HCT116 (cell line): ENCODE measurements around the gene ARIH2. TPM values are rescaled to one million over a fixed set of nuclear protein-coding genes. Genes with fewer than 3 reads are reported as not detected.

Experiments
- ATAC-seq: fragments of 200-7000 bp; cut with Tn5 transposase; 2 replicates; pipeline ENCODE4 v1.9.1; 2020; ENCODE audit warnings: mild to moderate bottlenecking, moderate library complexity
- BruUV-seq: library from RNA; stranded (reverse); fragments of 400-500 nt; replicated peaks from 2 replicates; lab custom pipeline; 2021; lab: Mats Ljungman, UMichigan
- CTCF ChIA-PET: fragments of 300-600 bp; sonication (Branson Sonifier 250); formaldehyde crosslinking; loops from one replicate; lab custom pipeline; 2021; ENCODE audit warnings: antibody characterized with exemption; lab: Charles Lee
- POLR2A ChIA-PET: fragments of 300-600, 350-600 bp; sonication (Branson Sonifier 250); formaldehyde crosslinking; loops from one replicate; lab custom pipeline; 2021; ENCODE audit warnings: antibody characterized with exemption; lab: Charles Lee
- RAD21 ChIA-PET, 2 experiments: fragments of 300-600 bp; sonication (Branson Sonifier 250); formaldehyde crosslinking; loops; one replicate each; lab custom pipeline; 2023; ENCODE audit warnings: low total read pairs in 2 of 2; ENCODE audit not compliant: uncharacterized antibody in 2 of 2, unreplicated experiment in 2 of 2, low non-redundant PET in 1 of 2; lab: Charles Lee
- DNase-seq: peaks from one replicate; pipeline ENCODE4 v3.0.0-alpha.2; 2010; ENCODE audit warnings: low read depth, low spot score
- H2AFZ ChIP-seq: fragments of 200-600 bp; shearing (Covaris generic), sonication (generic); 2 replicates; pipeline ENCODE4 v1.6.1; 2017; ENCODE audit warnings: low read depth, mixed run types, mixed read lengths, antibody characterized with exemption, low read length; ENCODE audit not compliant: poor library complexity, severe bottlenecking
- H3K27ac ChIP-seq: 2 replicates; pipeline ENCODE4 v1.5.1; 2012; ENCODE audit warnings: low read depth, low read length
- H3K27me3 ChIP-seq: fragments of 200-600 bp; sonication (generic); 2 replicates; pipeline ENCODE4 v1.6.1; 2016; ENCODE audit warnings: mixed run types, low read length, mixed read lengths; ENCODE audit not compliant: insufficient read depth
- H3K36me3 ChIP-seq, 2 experiments: fragments of 200-500 bp in 1 of 2; fragments of 200-600 bp in 1 of 2; sonication (Bioruptor generic) in 1 of 2; sonication (generic) in 1 of 2; 2 replicates each; pipeline versions ENCODE4 v1.5.1 to v1.6.1; 2014 to 2016; ENCODE audit warnings: low read length in 2 of 2, inconsistent platforms in 1 of 2, mixed read lengths in 1 of 2, mixed run types in 1 of 2; ENCODE audit not compliant: insufficient read depth in 2 of 2, control insufficient read depth in 1 of 2
- H3K4me1 ChIP-seq, 2 experiments: fragments of 200-600 bp in 1 of 2; sonication (generic) in 1 of 2; 2 replicates each; pipeline versions ENCODE4 v1.5.1 to v1.6.1; 2012 to 2017; ENCODE audit warnings: low read length in 2 of 2, inconsistent platforms in 1 of 2, mild to moderate bottlenecking in 1 of 2, mixed read lengths in 1 of 2, mixed run types in 1 of 2, moderate library complexity in 1 of 2; ENCODE audit not compliant: insufficient read depth in 2 of 2, control insufficient read depth in 1 of 2
- H3K4me2 ChIP-seq: fragments of 200-600 bp; sonication (generic); 2 replicates; pipeline ENCODE4 v1.6.1; 2017; ENCODE audit warnings: mixed run types, low read length, mixed read lengths
- H3K4me3 ChIP-seq, 2 experiments: fragments of 200-600 bp in 1 of 2; sonication (generic) in 1 of 2; replicated peaks in 1 of 2; 2 replicates each; pipeline ENCODE4 v1.5.1; 2011 to 2016; ENCODE audit warnings: low read length in 2 of 2, control low read depth in 1 of 2, low read depth in 1 of 2, mild to moderate bottlenecking in 1 of 2, mixed read lengths in 1 of 2, mixed run types in 1 of 2
- H3K79me2 ChIP-seq: fragments of 200-600 bp; sonication (generic); 2 replicates; pipeline ENCODE4 v1.6.1; 2017; ENCODE audit warnings: mild to moderate bottlenecking, mixed run types, low read length, moderate library complexity, mixed read lengths; ENCODE audit not compliant: insufficient read depth
- H3K9ac ChIP-seq: fragments of 200-600 bp; sonication (generic); 2 replicates; pipeline ENCODE4 v1.6.1; 2016; ENCODE audit warnings: low read length, mixed read lengths
- H3K9me2 ChIP-seq: fragments of 200-600 bp; sonication (generic), shearing (Covaris generic); 2 replicates; pipeline ENCODE4 v1.6.1; 2017; ENCODE audit warnings: mixed run types, mild to moderate bottlenecking, moderate library complexity; ENCODE audit not compliant: insufficient read depth
- H3K9me3 ChIP-seq, 2 experiments: fragments of 200-500 bp in 1 of 2; fragments of 200-600 bp in 1 of 2; sonication (Bioruptor generic) in 1 of 2; sonication (generic) in 1 of 2; 2 replicates each; pipeline ENCODE4 v1.6.1; 2014 to 2017; ENCODE audit warnings: low read length in 2 of 2, mixed read lengths in 2 of 2, inconsistent platforms in 1 of 2, low read depth in 1 of 2, mild to moderate bottlenecking in 1 of 2, mixed run types in 1 of 2, moderate library complexity in 1 of 2; ENCODE audit not compliant: control insufficient read depth in 1 of 2, insufficient read depth in 1 of 2
- H4K20me1 ChIP-seq: fragments of 200-600 bp; sonication (generic), shearing (Covaris generic); 2 replicates; pipeline ENCODE4 v1.6.1; 2017; ENCODE audit warnings: mixed run types, mild to moderate bottlenecking, moderate library complexity; ENCODE audit not compliant: insufficient read depth
- EGR1 ChIP-seq: IDR thresholded peaks from 2 replicates; pipeline ENCODE4 v1.6.1; 2012; ENCODE audit warnings: low read depth
- ELF1 ChIP-seq: IDR thresholded peaks from 2 replicates; pipeline ENCODE4 v1.6.1; 2012; ENCODE audit warnings: low read depth, borderline replicate concordance
- EZH2 ChIP-seq: fragments of 200-600 bp; sonication (generic); IDR thresholded peaks from 2 replicates; pipeline ENCODE4 v1.6.1; 2017; ENCODE audit warnings: antibody characterized with exemption, mixed run types
- SP1 ChIP-seq: IDR thresholded peaks from 2 replicates; pipeline ENCODE4 v1.6.1; 2012; ENCODE audit warnings: low read depth
- ZBTB33 ChIP-seq: IDR thresholded peaks from 2 replicates; pipeline ENCODE4 v1.6.1; 2011; ENCODE audit warnings: mild to moderate bottlenecking, low read length, moderate library complexity; ENCODE audit not compliant: insufficient replicate concordance; ENCODE audit errors: extremely low read depth
- intact Hi-C: fragments of 100-400 bp; cut with micrococcal nuclease; formaldehyde crosslinking; loops from 2 replicates; pipeline ENCODE4 v1.10.0; 2022
- total RNA-seq: library from RNA; stranded (reverse); gene quantifications from one replicate; pipeline ENCODE4 v1.2.1, GENCODE V29; 2021; ENCODE audit not compliant: unreplicated experiment

The ARIH2 gene
- total RNA-seq, 1 experiment from 2014 or later: 105 TPM

- CTCF ChIA-PET: interaction anchor here (1.1 kb wide), 1 partner anchor 184 kb away, joined by 3 read pairs; no protein-coding TSS in a partner anchor
- no peak for TF ChIP-seq EZH2
- TF ChIP-seq SP1: no peak
- no peak for TF ChIP-seq ELF1
- TF ChIP-seq, all 23 proteins: peak for 0
- H3K4me2 ChIP-seq: no peak overlapping the region
- 0 out of 4 replicates have a peak, but pooled peaks cover 0 to 4% of the 10 kb centered on the region in 2 experiments for H3K4me1 ChIP-seq
- no peak overlapping the region for H2AFZ ChIP-seq
- no peak overlapping the region for H3K27ac ChIP-seq
- no peak overlapping the region for H3K4me3 ChIP-seq
- H4K20me1 ChIP-seq: peaks cover 10% of the 10 kb centered on the region; the same call in 1 of the 2 replicates
- no peaks in the 10 kb centered on the region for H3K27me3 ChIP-seq
- ChIA-PET POLR2A (no interaction called here), RAD21 (no interaction called here)
- H3K9me2 ChIP-seq: no peaks in the 10 kb centered on the region
- ATAC-seq (no peak), DNase-seq (no peak)
- peaks cover 89% of the 10 kb centered on the region for H3K79me2 ChIP-seq
- 0 out of 4 replicates have a peak, but pooled peaks cover 5 to 7% of the 10 kb centered on the region in 2 experiments for H3K36me3 ChIP-seq
- H3K9ac ChIP-seq: no peak overlapping the region
- H3K9me3 ChIP-seq: no peaks in the 10 kb centered on the region
- BruUV-seq: no TSS peak
- intact Hi-C loops: loop anchor here (5.0 kb wide), 1 partner anchor 263 kb away; the partner anchor contains the start of gene NCKIPSD
Measured at GRCh38 chr3:48950051-48950450, 31.4 kb downstream of the ARIH2 start.

GRCh38 chr3:48951764-48952163 lies 33.1 kb downstream of the ARIH2 start:
- Histone ChIP-seq H3K4me2 (no peak overlapping the region), H3K4me1 (0 out of 4 replicates have a peak, but pooled peaks cover 0 to 4% of the 10 kb centered on the region in 2 experiments), H3K9ac (no peak overlapping the region), H3K27me3 (no peaks in the 10 kb centered on the region), H3K9me2 (no peaks in the 10 kb centered on the region), H3K4me3 (no peak overlapping the region), H3K27ac (no peak overlapping the region), H3K79me2 (peaks cover 84% of the 10 kb centered on the region), H3K9me3 (no peaks in the 10 kb centered on the region), H4K20me1 (peaks cover 10% of the 10 kb centered on the region; the same call in 1 of the 2 replicates), H2AFZ (no peak overlapping the region), H3K36me3 (0 out of 4 replicates have a peak, but pooled peaks cover 5 to 7% of the 10 kb centered on the region in 2 experiments)
- CTCF ChIA-PET: interaction anchor here (0.8 to 1.5 kb wide), 3 partner anchors 212 to 266 kb away, joined by 3 to 6 read pairs (median 4); partner anchors contain the start of gene NCKIPSD
- ATAC-seq (no peak), DNase-seq (no peak)
- intact Hi-C loops: loop anchor here (1.0 to 5.0 kb wide), 2 partner anchors 214 to 264 kb away; partner anchors contain the start of gene NCKIPSD
- RAD21 ChIA-PET: no interaction called here
- TF ChIP-seq EGR1 (no peak), ZBTB33 (no peak)
- BruUV-seq: no TSS peak
- POLR2A ChIA-PET: interaction anchor here (0.7 kb wide), 1 partner anchor 254 kb away, joined by 3 read pairs; no protein-coding TSS in a partner anchor
